HG02981 (cell line): ENCODE data around the gene TAF1B.
A peak's percentile ranks its signal among the peaks of the same experiment; 100 is the strongest.

Experiments used
- ATAC-seq: cut with Tn5 transposase; IDR thresholded peaks from one replicate; pipeline ENCODE4 v1.9.1; 2021; ENCODE audit warnings: mild to moderate bottlenecking, moderate library complexity; ENCODE audit not compliant: unreplicated experiment

The TAF1B gene

GRCh38 chr2:9937258-9937657 lies 94.0 kb downstream of the TAF1B start:
- no peak for ATAC-seq

- ATAC-seq, result no peak
These were observed 94.7 kb downstream of the TAF1B start for GRCh38 chr2:9937968-9938367.

GRCh38 chr2:9939587-9940485 lies 96.6 kb downstream of the TAF1B start:
- ATAC-seq, result no peak

GRCh38 chr2:9941196-9941995 lies 98.1 kb downstream of the TAF1B start:
- no peak for ATAC-seq

- ATAC-seq, result no peak
These were observed 98.7 kb downstream of the TAF1B start for GRCh38 chr2:9941996-9942390.

- ATAC-seq, result no peak
These were observed 101.1 kb downstream of the TAF1B start for GRCh38 chr2:9944330-9944758.

GRCh38 chr2:9945596-9945995 lies 102.3 kb downstream of the TAF1B start:
- ATAC-seq, result no peak

GRCh38 chr2:9946076-9946475 lies 102.8 kb downstream of the TAF1B start:
- no peak for ATAC-seq

GRCh38 chr2:9946818-9947217 lies 103.5 kb downstream of the TAF1B start:
- no peak for ATAC-seq

- ATAC-seq, result no peak
These were observed 105.4 kb downstream of the TAF1B start for GRCh38 chr2:9948721-9949120.

- no peak for ATAC-seq
These were observed 106.1 kb downstream of the TAF1B start for GRCh38 chr2:9949239-9949991.

- ATAC-seq, result no peak
These were observed 106.8 kb downstream of the TAF1B start for GRCh38 chr2:9949992-9950520.

GRCh38 chr2:9950521-9951271 lies 107.4 kb downstream of the TAF1B start:
- peak; percentile 32 for ATAC-seq

- no peak for ATAC-seq
These were observed 107.9 kb downstream of the TAF1B start for GRCh38 chr2:9951272-9951521.

- ATAC-seq, result peak; percentile 96
These were observed 108.4 kb downstream of the TAF1B start, which contains the start of gene GRHL1 for GRCh38 chr2:9951522-9952285. Gene GRHL1, plus strand, starts transcription at chr2:9951693. Its CDS starts 141 bp downstream, at chr2:9951834.

GRCh38 chr2:9952286-9952737 lies 109.0 kb downstream of the TAF1B start:
- ATAC-seq, result no peak

- ATAC-seq, result no peak
These were observed 109.7 kb downstream of the TAF1B start for GRCh38 chr2:9952856-9953503.

GRCh38 chr2:9954136-9954535 lies 110.9 kb downstream of the TAF1B start:
- no peak for ATAC-seq

- ATAC-seq, result no peak
These were observed 114.8 kb downstream of the TAF1B start for GRCh38 chr2:9958057-9958456.
